SH-SY5Y (cell line): ENCODE results near the gene IRAK1.

Experiments
- GATA2 ChIP-seq: IDR thresholded peaks from 2 replicates; pipeline ENCODE4 v1.6.1; 2011; ENCODE audit warnings: mild to moderate bottlenecking, low read depth, low read length
- GATA3 ChIP-seq: IDR thresholded peaks from 2 replicates; pipeline ENCODE4 v1.6.1; 2011; ENCODE audit warnings: low read depth, mild to moderate bottlenecking, low read length, moderate library complexity

GRCh38 chrX:154014429-154015380, 5.0 kb downstream of the IRAK1 start:
- TF ChIP-seq GATA2, result no peak
- TF ChIP-seq GATA3, result no peak
